Endothelial cell of umbilical vein (primary cell): ENCODE results near the gene CCNY. TPM values are rescaled to one million over a fixed set of nuclear protein-coding genes. Genes with fewer than 3 reads are reported as not detected.
A peak's percentile ranks its signal among the peaks of the same experiment; 100 is the strongest.

Experiments used
- Bru-seq: library from RNA; stranded (reverse); fragments of 400-500 nt; gene quantifications from one replicate; lab custom pipeline; 2021; lab: Mats Ljungman, UMichigan
- BruChase-seq, 2 experiments: library from RNA; stranded (reverse); fragments of 400-500 nt; gene quantifications; one replicate each; lab custom pipeline; 2021; lab: Mats Ljungman, UMichigan
- BruUV-seq: library from RNA; stranded (reverse); fragments of 400-500 nt; replicated peaks from 2 replicates; lab custom pipeline; 2021; lab: Mats Ljungman, UMichigan
- CTCF ChIA-PET: fragments of 300-600, 350-600 bp; sonication (Branson Sonifier 250); formaldehyde crosslinking; loops from one replicate; lab custom pipeline; 2021; ENCODE audit warnings: antibody characterized with exemption, inconsistent platforms; lab: Charles Lee
- POLR2A ChIA-PET: fragments of 300-600, 350-600 bp; sonication (Branson Sonifier 250); formaldehyde crosslinking; loops from one replicate; lab custom pipeline; 2021; ENCODE audit warnings: antibody characterized with exemption, inconsistent platforms; lab: Charles Lee
- DNase-seq: peaks from one replicate; pipeline ENCODE4 v3.0.0-alpha.2; 2011; ENCODE audit warnings: low read depth, low spot score
- FAIRE-seq: peaks from 2 replicates; lab custom pipeline; 2011; peaks lifted over from hg19 to GRCh38; lab: Jason Lieb, UNC
- H2AFZ ChIP-seq: 2 replicates; pipeline ENCODE4 v1.6.0; 2012; ENCODE audit warnings: low read depth, low read length, control low read depth, inconsistent platforms
- H3K27ac ChIP-seq: 2 replicates; pipeline ENCODE4 v1.5.1; 2011; ENCODE audit warnings: low read depth, mild to moderate bottlenecking, control low read depth, low read length, moderate library complexity; ENCODE audit not compliant: insufficient read depth
- H3K27me3 ChIP-seq, 2 experiments: 2 replicates each; pipeline versions ENCODE4 v1.6.0 to v1.6.1; 2011; ENCODE audit warnings: low read length in 2 of 2, mixed read lengths in 1 of 2; ENCODE audit not compliant: control insufficient read depth in 2 of 2, insufficient read depth in 2 of 2
- H3K36me3 ChIP-seq, 2 experiments: 2 replicates in 1 of 2; 3 replicates in 1 of 2; pipeline ENCODE4 v1.5.1; 2011; ENCODE audit warnings: low read length in 2 of 2, mild to moderate bottlenecking in 1 of 2, moderate library complexity in 1 of 2; ENCODE audit not compliant: control insufficient read depth in 2 of 2, insufficient read depth in 2 of 2; ENCODE audit errors: extremely low read depth in 1 of 2
- H3K4me1 ChIP-seq: 3 replicates; pipeline ENCODE4 v1.5.1; 2011; ENCODE audit warnings: mild to moderate bottlenecking, low read length; ENCODE audit not compliant: control insufficient read depth, insufficient read depth; ENCODE audit errors: extremely low read depth
- H3K4me2 ChIP-seq: 2 replicates; pipeline ENCODE4 v1.6.1; 2011; ENCODE audit warnings: low read length, control low read depth, mixed read lengths; ENCODE audit not compliant: insufficient read depth
- H3K4me3 ChIP-seq, 3 experiments: fragments of 200-600 bp in 1 of 3; sonication (generic), shearing (Covaris generic) in 1 of 3; replicated peaks in 1 of 3; 2 replicates each; pipeline ENCODE4 v1.5.1; 2011 to 2016; ENCODE audit warnings: control low read depth in 3 of 3, low read length in 3 of 3, mild to moderate bottlenecking in 2 of 3, inconsistent platforms in 1 of 3, low read depth in 1 of 3, moderate library complexity in 1 of 3; ENCODE audit not compliant: insufficient read depth in 1 of 3
- H3K79me2 ChIP-seq: 2 replicates; pipeline ENCODE4 v1.6.0; 2012; ENCODE audit warnings: low read length, inconsistent platforms; ENCODE audit not compliant: control insufficient read depth, insufficient read depth
- H3K9ac ChIP-seq: replicated peaks from 2 replicates; pipeline ENCODE3; 2011; ENCODE audit warnings: low read length, control low read depth; ENCODE audit not compliant: insufficient read depth; ENCODE audit errors: extremely low read depth
- H3K9me1 ChIP-seq: replicated peaks from 3 replicates; pipeline ENCODE4 v1.6.0; 2011; ENCODE audit warnings: mild to moderate bottlenecking, low read length; ENCODE audit not compliant: control insufficient read depth, insufficient read depth; ENCODE audit errors: extremely low read depth
- H3K9me3 ChIP-seq: replicated peaks from 2 replicates; pipeline ENCODE4 v1.5.1; 2012; ENCODE audit warnings: low read length, inconsistent platforms; ENCODE audit not compliant: control insufficient read depth, insufficient read depth
- H4K20me1 ChIP-seq: replicated peaks from 2 replicates; pipeline ENCODE3; 2011; ENCODE audit warnings: mild to moderate bottlenecking, low read length; ENCODE audit not compliant: control insufficient read depth, insufficient read depth; ENCODE audit errors: extremely low read depth
- EZH2 ChIP-seq: IDR thresholded peaks from 2 replicates; pipeline ENCODE4 v1.6.1; 2012; ENCODE audit warnings: borderline replicate concordance, low read depth, mild to moderate bottlenecking, moderate library complexity, low read length, inconsistent platforms; ENCODE audit not compliant: severe bottlenecking
- FOS ChIP-seq: IDR thresholded peaks from 2 replicates; pipeline ENCODE4 v1.6.1; 2011; ENCODE audit warnings: mild to moderate bottlenecking, low read length, moderate library complexity, borderline replicate concordance; ENCODE audit not compliant: insufficient read depth
- GATA2 ChIP-seq: IDR thresholded peaks from 2 replicates; pipeline ENCODE4 v1.7.0; 2011; ENCODE audit warnings: low read depth, mild to moderate bottlenecking, moderate library complexity, mixed read lengths, low read length; ENCODE audit not compliant: insufficient read length, insufficient read depth
- JUN ChIP-seq: IDR thresholded peaks from 2 replicates; pipeline ENCODE4 v1.6.1; 2011; ENCODE audit warnings: borderline replicate concordance, low read depth; ENCODE audit not compliant: insufficient read length, insufficient read depth
- MYC ChIP-seq: IDR thresholded peaks from one replicate; pipeline ENCODE4 v1.6.1; 2011; ENCODE audit warnings: mild to moderate bottlenecking, low read depth, low read length
- POLR2A ChIP-seq: IDR thresholded peaks from 2 replicates; pipeline ENCODE4 v1.6.1; 2012; ENCODE audit warnings: low read depth, mild to moderate bottlenecking, control low read depth, low read length
- POLR2AphosphoS5 ChIP-seq: IDR thresholded peaks from 2 replicates; pipeline ENCODE4 v1.6.1; 2012; ENCODE audit warnings: low read depth, mild to moderate bottlenecking, control low read depth, low read length, moderate library complexity; ENCODE audit not compliant: insufficient read depth
- dilution Hi-C: fragments of 300-500 bp; cut with MboI; formaldehyde crosslinking; loops from one replicate; pipeline ENCODE4 v1.15.0; 2019; ENCODE audit warnings: low sequenced_read_pairs; ENCODE audit not compliant: extremely low pct_ligation_motif_present
- intact Hi-C: fragments of 100-400 bp; cut with micrococcal nuclease; formaldehyde crosslinking; loops from one replicate; pipeline ENCODE4 v1.10.0; 2022
- long read RNA-seq: library from polyadenylated mRNA; stranded (forward); transcript quantifications from one replicate; pipeline ENCODE4 v2.0.0, GENCODE V29; 2021
- polyA minus RNA-seq, 3 experiments: library from RNA; depleted of rRNA, polyadenylated mRNA; stranded (reverse); fragments of >200 nt; gene quantifications; 1 replicate in 1 of 3; 2 replicates in 2 of 3; pipeline ENCODE4 v1.2.3, GENCODE V29; 2011
- polyA plus RNA-seq, 4 experiments: library from polyadenylated mRNA; depleted of rRNA in 3 of 4; stranded (reverse) in 3 of 4; unstranded in 1 of 4; fragments of >200 nt; gene quantifications; 2 replicates each; pipeline versions ENCODE4 v1.2.1 to v1.2.3, GENCODE V29; 2011 to 2012; ENCODE audit warnings: missing spikeins in 1 of 4
- total RNA-seq: library from RNA; stranded (reverse); gene quantifications from 2 replicates; pipeline ENCODE4 v1.2.3, GENCODE V29; 2021
- TF ChIP-seq, protein P1 (sequence below): IDR thresholded peaks from 2 replicates; pipeline ENCODE4 v1.6.1; 2011; ENCODE audit not compliant: insufficient read depth, insufficient read length

Gene CCNY
- 99.3 and 107 TPM in 2 replicates for total RNA-seq
- 38.9 and 61.5 TPM in 2 replicates for polyA plus RNA-seq
- polyA plus RNA-seq (2011; cell fraction: cytosol; rRNA removed), result 43.8 and 59.1 TPM in 2 replicates
- 34.9 and 37.5 TPM in 2 replicates for polyA plus RNA-seq (2011; cell fraction: nucleus; rRNA removed)
- polyA plus RNA-seq (2012), result 110 and 111 TPM in 2 replicates
- polyA minus RNA-seq, result 181 and 235 TPM in 2 replicates
- polyA minus RNA-seq (2011; cell fraction: cytosol; rRNA and poly(A)+ RNA removed), result 12.6 TPM
- 37.8 and 59.1 TPM in 2 replicates for polyA minus RNA-seq (2011; cell fraction: nucleus; rRNA and poly(A)+ RNA removed)
- percentile 89 among the genes with signal in this experiment for Bru-seq, nascent RNA
- BruChase-seq, experiment 1, labeled RNA remaining after a 6-hour chase, result percentile 85 among the genes with signal in this experiment
- BruChase-seq, experiment 2, labeled RNA remaining after a 2-hour chase, result percentile 86 among the genes with signal in this experiment
- long read RNA-seq, full-length matches to known transcripts, result 116 of 175 reads
- long read RNA-seq, partial matches to known transcripts, result 1 of 175 reads
- long read RNA-seq, other reads (novel, unspliced or antisense), result 58 of 175 reads

DNA sequence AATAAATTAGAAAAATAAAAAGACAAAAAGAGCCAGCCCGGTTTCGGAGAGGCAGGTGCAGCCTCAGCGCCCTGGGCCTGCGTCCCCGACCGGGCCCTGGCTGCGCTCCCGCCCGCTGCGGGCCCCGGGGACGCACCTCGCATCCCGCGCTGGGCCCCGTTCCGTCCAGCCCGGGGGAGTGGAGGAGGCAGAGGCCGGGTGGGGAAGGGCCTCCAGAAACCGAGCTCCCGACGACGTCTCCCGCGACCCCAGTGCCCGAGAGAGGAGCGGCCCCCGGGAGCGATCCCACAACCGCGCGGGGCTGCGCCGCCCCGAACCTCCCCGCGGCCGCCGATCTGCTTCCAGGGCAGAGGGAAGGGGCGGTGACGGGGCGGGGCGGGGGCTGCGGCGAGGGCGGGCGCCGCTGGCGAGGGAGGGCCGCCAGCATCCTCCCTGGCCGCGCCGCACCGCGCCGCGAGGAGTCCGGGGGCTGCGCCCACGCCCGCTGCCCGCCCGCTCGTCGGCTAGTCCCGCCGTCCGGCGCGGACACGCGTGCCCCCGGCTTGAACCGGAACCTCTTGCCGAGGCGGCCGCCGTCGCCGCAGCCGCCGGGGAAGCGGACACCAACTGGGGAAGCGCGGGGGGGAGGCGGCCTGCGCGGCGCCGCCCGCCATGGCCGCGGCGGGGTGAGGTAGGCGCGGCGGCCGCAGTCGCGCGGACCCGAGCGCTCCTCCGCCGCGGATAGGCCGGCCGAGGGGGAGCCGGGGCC, at the start of gene CCNY:
CCNY (plus strand) TSS at position 426 of the 748 bp plus-strand sequence. CDS start 545 bp downstream, outside the sequence.
- TF ChIP-seq GATA2 (no peak), MYC (no peak), POLR2AphosphoS5 (peak; percentile 83), JUN (no peak), FOS (no peak), EZH2 (no peak), POLR2A (peak; percentile 62)
- TF ChIP-seq, protein P1, sequence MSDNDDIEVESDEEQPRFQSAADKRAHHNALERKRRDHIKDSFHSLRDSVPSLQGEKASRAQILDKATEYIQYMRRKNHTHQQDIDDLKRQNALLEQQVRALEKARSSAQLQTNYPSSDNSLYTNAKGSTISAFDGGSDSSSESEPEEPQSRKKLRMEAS, result no peak
- peaks cover 89% of the 10 kb centered on the region for H3K79me2 ChIP-seq
- no peaks in the 10 kb centered on the region for H3K9me3 ChIP-seq
- CTCF ChIA-PET, result interaction anchor here (1.4 to 1.6 kb wide), 2 partner anchors 43 to 227 kb away, joined by 3 to 5 read pairs; no protein-coding TSS in a partner anchor
- H3K4me3 ChIP-seq, result peak within 1 kb of the TSS; percentile 72 to 97 (median 94)
- peak within 1 kb of the TSS; percentile 86 for H3K9ac ChIP-seq
- H3K4me2 ChIP-seq, result peak within 1 kb of the TSS; percentile 100
- no peaks in the 10 kb centered on the region for H3K9me1 ChIP-seq
- peak within 1 kb of the TSS; percentile 74 for H2AFZ ChIP-seq
- POLR2A ChIA-PET, result interaction anchor here (0.5 kb wide), 1 partner anchor 34 kb away, joined by 3 read pairs; no protein-coding TSS in a partner anchor
- H3K4me1 ChIP-seq, result peaks cover 45% of the 10 kb centered on the region
- H3K27ac ChIP-seq, result peak within 1 kb of the TSS; percentile 63
- H3K36me3 ChIP-seq, result no peaks in the 10 kb centered on the region
- no peaks in the 10 kb centered on the region for H3K27me3 ChIP-seq
- dilution Hi-C loops (no loop called here), intact Hi-C loops (loop anchor here (2.0 to 5.0 kb wide), 5 partner anchors 85 to 226 kb away; partner anchors contain the start of gene CREM)
- peaks cover 27% of the 10 kb centered on the region for H4K20me1 ChIP-seq
- no TSS peak for BruUV-seq
- DNase-seq (peak; percentile 67), FAIRE-seq (peak; percentile 33)
